Activated CD4-positive, CD25-positive, alpha-beta regulatory T cell treated with anti-CD3 and anti-CD28 coated beads, Interleukin-2, amount 50 U/mL, for 24 hours (primary cell): ENCODE measurements around the gene SERINC1.
A peak's percentile ranks its signal among the peaks of the same experiment; 100 is the strongest.
"Not testable (repeated sequence)": the region's sequence is repeated elsewhere in the genome, so short reads cannot be mapped to it uniquely, and the experiment has no call there.

ENCODE experiments used
- ATAC-seq, 2 donors: fragments of 150-1000 bp; cut with Tn5 transposase; one replicate each; pipeline ENCODE4 v1.10.0; 2021; ENCODE audit warnings: mild to moderate bottlenecking in 1 of 2, moderate library complexity in 1 of 2

SERINC1 gene

DNA sequence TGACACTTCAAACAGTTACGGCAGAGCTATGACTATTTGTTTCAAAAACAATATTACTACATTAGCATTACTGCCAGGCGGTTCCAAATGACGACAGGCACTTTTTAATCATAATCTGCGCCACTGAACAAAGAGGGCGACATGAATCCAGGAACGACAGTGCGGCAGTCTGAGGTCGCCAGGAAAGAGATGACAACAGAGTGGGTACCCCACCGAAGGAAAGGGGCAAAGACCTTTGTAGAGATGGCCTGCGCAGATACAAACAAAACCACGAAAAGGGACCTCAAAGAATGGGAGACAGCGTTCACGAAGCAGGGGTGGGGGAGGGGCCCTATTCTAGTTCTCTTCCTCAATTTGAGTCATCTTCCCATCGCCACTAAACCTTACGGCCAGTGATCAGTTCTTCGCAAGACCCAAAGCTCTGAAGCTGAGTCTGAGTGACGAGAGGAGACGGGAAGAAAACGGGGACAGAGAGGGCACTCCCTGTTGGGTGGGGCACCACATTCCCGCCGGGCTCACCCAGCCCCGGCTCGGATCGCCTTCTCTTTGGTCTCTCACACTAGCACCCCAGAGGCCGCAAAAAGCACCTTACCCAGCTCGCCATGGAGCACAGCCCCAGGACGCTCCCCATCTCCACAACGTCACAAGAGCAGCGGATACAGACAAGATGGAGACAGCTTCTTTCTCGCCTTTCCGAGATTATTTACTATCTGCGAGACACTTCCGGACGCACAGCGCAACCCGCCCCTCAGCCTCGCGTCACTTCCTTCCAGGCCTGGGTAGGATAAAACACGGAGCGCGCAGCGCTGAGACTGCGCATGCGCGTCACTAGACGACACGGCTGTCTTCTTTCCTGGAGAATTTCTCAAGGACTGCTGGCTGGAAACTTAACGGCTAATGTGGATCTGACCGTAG lies at the start of gene SERINC1:
TSS of gene SERINC1 (minus strand) at position 701 of the 915 bp plus-strand sequence. CDS start at position 631, 70 bp downstream.
- peak; percentile 95 to 97 for ATAC-seq

DNA sequence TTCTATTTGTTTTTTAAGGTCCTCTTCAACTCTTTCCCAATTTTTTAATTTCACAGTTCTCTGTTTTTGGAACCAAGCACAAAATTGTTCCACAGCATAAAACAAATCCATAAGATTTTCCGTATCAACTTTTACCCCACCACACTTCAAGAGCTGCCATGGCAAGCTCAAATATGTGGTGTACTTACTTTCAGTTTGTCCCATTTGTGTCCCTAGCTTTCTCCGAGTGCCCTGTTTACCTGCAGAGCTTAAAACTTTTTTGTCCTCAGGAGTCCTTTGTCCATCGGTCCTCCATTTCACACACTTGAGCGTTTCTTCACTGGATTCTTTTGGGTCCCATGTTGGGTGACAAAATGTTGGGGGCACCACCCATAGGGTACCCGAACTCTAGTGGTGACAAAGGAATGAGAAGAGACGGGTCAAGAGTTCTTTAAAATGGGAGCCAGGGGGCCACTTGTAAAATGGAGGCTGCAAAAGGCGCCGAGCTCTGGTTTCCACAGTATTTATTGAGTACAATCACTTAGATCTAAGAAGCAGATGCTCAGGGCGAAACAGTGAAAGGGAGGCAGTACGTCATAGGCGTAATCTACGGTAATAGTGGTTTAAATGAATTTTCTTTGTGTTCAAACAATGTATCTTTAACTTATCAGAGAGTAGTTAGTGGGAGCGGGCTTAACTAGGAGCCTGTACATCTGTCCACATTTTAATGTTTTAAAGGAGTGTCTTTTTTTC lies 39.8 kb upstream of the SERINC1 start:
- no peak for ATAC-seq

DNA sequence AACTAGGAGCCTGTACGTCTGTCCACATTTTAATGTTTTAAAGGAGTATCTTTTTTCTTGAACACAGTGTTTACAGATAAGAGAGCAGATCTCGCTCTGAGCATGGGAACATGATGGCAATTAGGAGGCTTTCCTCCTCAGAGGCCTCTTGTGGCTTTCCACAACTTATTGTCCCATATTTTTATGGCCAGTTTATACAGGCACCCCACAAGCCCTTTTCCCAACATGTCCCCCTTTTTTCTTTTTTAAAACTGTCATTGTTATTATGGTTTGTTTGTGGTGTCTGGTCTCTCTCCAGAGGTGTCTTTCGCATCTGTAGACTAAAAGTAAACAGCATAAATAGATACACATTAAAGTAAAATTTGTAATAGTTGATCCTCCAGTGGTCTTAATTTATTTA lies 33.6 kb upstream of the SERINC1 start:
- ATAC-seq: not testable (repeated sequence)

DNA sequence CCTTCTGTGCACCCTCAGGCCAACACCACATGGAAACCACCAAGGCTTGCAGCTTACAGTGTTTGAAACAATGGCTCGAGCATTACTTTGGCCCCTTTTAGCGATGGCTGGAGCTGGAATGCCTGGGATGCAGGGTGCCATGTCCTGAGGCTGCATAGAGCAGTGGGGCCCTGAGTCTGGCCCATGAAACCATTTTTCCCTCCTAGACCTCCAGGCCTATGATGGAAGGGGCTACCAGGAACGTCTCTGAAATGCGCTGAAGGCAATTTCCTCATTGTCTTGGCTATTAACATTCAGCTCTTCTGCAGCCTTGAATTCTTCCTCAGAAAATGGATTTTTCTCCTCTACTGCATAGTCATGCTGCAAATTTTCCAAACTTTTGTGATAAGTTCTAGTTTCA lies 29.9 kb upstream of the SERINC1 start:
- ATAC-seq: no peak

DNA sequence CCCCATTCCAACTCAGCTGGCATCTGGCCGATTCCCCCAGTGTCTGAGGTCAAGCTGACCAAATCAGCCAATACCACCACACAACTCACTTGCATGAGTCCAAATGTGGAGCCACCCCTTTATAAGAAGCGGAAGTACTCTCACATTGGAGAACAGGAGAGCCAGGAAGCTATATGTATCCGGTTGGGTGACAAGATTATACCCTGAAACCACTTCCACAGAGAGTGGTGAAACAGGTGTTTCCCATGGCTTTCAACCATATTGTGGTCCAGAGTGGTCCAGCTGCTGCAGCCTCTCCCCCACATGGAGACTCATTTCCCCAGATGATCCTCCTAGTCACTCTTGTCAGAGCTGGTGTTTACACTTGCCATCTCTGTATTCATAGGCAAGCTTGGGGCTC lies 24.0 kb upstream of the SERINC1 start:
- ATAC-seq: peak in 1 of 2 donors; percentile 7

DNA sequence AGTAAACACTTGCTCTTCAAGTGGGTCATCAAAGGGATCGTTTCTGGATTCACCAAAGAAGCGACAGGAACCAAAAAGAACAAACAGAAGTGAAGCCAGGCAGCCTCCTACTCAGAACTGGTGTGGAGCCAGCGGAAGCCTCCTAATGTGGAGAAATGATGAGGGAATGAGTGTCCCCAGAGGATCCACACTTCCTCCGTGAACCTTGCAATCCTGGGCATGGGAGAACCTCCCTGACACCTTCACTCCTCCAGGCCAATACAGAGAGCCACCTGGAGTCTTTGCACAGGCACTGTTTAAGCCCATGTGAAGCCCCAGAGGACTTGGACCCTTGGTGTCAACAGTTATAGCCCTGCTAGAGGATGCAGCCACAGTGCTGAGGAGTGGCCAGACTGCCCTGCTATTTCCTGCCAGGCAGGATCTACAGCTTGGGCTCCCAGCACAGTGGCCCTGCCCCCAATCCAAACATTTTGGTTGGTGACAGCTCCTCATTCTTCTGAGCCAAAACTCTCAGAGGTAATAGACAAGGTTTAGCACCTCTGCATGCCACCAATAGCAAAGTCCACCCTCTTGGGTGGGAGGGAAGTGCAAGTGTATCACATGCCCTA lies 23.2 kb upstream of the SERINC1 start:
- ATAC-seq: no peak

DNA sequence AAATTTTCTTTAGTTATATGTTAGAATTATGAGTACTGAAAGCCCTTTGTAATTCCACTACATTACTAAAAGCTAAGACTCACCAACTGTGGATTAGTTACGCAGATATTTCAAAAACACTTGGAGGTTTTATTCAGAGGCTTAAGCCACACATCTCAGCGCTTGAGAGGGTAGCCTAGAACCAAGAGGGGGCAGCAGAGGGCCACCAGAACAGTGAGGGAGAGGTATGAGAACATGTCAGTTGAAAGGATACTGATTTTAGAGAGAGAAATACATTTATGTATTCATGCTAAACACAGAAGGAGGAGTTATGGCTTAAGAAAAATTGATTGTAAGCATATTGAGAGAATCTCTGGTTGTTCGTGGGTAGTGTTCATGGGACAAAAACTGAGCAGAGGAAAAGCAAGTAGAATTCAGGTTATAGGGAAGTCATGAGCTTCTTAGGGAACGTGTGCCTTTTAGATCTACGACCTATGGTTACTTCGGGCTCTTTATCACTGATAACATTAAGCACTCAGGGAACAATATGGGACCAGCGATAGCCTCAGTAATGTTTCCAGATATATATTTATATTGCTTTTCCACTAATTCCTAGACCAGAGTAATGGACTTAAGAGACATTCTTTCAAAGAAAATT lies 20.4 kb upstream of the SERINC1 start:
- peak; percentile 79 to 89 for ATAC-seq

DNA sequence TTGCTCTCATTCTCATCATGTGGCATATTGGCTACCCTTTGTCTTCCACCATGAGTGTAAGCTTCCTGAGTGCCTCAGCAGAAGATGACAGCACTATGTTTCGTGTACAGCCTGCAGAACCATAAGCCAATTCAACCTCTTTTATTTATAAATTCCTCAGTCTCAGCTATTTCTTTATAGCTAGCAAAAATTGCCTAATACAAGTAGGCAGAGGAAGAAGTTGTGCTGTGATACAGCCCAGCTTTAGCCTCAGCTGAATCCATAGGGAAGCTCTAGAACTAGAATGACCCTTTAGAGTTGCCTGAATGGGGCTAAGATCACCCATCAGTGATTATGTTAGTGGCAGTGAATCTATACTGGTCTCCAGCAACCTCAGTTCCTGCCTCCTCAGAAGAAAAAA lies 19.0 kb upstream of the SERINC1 start:
- ATAC-seq: no peak

DNA sequence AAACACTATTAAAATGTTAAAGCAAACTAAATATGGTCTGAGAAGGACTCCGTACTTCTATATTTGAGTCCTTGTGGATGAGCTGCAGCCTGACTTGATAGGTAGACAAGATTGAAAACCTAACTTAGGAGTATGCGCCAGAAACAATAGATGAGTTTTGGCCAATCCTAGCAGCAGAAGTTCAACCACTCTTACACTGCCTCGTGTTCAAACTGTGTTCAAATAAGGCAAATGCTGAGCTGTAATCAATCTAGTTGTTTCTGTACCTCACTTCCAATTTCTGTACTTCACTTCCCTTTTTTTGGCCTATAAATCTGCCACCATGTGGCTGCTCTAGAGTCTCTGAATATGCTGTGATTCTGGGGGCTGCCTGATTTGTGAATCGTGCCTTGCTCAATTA lies 13.2 kb upstream of the SERINC1 start:
- ATAC-seq: no peak

DNA sequence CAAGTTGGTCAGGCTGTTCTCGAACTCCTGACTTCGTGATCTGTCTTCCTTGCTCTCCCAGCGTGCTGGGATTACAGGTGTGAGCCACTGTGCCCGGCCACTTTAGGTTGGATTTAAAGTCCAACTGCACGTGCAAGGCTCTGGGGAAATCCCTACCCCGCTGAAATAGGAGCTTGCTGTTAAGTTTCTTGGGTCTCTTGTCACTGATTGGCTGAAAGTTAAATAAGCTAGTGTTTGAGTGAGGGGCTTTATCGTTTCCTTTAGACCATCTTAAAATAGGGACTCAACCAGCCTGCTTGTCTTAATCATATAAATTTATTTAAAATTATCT lies 11.1 kb upstream of the SERINC1 start:
- ATAC-seq: no peak

DNA sequence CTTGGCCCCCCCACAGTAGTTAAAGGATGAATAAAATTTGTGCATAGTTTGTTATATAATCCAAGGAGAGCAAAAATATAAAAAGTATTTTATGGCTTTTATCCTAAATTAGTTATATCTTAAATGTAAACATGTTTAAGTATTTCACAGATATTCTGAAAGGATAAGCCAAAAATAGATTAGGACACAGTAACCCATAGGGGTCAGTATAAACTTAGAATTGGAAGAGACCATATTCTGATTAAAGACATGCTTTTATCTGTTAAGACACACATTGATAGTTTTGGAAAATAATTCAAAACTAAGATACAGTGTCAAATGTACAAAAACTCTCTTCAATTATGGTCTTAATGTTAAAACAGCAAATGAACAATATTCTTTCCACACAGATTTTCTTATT lies 4.5 kb upstream of the SERINC1 start:
- ATAC-seq: no peak

DNA sequence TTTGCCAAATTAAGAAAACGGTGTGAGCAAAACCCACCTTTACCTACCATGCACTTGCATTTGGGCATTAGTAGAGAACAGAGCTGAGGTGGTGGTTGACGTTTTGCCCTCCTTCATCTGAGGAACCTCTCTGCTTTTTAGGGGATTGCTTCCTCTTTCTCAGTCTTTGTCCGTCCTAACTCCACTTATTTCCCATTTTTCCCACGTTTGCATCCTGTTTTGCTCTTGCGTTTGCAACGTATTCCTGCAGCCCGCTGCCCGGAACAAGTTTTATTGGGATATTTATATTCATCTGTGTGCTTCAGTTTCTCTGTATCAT lies 374 bp upstream of the SERINC1 start:
- peak; percentile 29 to 33 for ATAC-seq

DNA sequence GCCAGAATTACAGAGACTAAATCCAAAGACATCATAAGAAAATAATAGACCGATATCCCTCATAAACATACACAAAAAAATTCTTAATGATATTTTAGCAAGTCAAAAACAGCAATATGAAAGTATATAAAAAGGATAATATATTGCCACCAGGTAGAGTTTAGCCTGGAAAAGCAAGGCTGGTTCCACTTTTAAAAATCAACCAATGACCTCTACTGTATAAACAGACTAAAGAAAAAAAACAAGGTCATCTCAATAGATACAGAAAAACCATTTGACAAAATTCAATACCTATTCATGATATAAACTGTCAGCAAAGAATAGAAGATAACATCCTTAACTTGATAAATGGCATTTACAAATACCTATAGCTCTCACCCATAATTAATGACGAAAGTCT lies 9.7 kb downstream of the SERINC1 start:
- no peak for ATAC-seq

DNA sequence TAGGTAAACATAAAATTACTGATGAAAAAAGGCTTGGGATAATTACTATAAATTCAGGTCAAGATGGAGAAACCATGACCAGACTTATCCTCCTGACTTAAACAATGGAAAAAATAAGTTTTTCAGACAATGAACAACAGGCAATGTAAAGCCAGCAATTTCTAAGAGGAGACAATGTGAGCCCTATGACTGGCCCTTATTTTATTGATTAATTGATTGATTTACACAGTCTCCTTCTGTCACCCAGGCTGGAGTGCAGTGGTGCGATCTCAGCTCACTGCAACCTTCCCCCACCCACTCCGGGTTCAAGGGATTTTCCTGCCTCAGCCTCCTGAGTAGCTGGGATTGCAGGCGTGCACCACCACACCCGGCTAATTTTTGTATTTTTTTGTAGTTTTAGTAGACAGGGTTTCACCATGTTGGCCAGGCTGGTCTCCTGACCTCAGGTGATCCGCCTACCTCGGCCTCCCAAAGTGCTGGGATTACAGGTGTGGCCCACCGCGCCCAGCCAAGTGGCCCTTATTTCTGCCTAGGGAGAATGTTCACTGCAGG lies 11.7 kb downstream of the SERINC1 start:
- ATAC-seq: not testable (repeated sequence)

DNA sequence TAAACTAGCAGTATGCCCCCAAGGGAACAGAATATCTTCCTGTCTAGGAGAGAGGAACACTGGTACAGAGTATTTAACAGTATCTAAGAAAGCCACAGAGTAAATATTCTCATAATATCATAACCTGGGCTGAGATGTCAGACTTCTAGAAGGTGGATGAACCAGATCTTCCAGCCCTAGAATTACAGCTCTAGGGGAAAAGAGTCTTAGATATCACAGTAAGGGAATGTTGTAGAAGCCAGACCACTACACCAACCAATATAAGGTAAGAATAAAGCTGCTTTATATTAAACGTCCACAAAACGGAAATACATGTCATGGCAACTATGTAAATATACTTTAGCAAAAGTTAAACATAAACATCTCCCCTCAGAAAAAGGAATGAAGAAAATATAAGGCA lies 12.4 kb downstream of the SERINC1 start:
- ATAC-seq: no peak

DNA sequence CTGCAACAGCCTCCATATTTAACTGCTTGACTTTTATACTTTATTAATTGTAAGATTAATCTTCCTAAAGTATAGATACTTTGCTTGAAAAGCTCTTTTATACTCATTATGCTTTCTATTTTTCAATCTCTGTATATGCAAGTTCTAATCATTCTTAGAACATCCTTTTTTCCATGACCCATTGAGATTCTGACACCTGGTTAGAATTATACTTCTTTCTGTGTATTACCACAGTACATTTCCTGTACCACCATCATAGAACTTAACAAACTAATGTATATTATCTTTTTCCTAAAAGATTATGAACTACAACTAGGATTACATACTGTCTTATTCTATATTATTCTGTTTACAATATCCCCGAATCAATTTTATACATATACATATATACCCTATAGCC lies 13.5 kb downstream of the SERINC1 start:
- ATAC-seq: peak; percentile 41 to 59

DNA sequence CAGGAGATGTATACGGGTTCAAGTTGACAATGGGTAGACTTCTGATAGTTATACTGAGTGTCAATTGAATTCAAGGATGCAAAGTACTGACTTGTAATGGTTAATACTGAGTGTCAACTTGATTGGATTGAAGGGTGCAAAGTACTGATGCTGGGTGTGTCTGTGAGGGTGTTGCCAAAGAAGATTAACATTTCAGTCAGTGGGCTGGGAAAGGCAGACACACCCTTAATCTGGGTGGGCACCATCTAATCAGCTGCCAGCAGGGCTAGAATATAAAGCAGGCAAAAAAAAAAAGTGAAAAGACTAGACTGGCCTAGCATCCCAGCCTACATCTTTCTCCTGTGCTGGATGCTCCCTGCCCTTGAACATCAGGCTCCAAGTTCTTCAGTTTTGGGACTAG lies 16.5 kb downstream of the SERINC1 start:
- not testable (repeated sequence) for ATAC-seq

DNA sequence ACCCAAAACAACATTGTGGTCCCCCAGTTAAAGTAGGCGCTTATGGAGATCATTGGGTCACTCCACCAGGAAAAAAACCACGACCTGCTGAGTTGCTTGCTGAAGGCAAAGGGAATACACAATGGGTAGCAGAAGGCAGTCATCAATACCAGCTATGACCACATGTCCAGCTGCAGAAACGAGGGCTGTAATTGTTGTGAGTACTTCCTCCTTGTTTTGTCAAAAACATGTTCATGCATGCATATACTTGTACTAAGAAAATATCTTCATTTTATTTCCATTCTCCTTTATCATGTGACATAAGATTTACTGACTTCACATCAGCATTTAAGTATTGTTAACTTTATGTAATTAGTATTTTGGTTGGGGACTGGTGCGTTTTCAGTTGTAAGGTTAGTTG lies 16.9 kb downstream of the SERINC1 start:
- ATAC-seq: no peak

DNA sequence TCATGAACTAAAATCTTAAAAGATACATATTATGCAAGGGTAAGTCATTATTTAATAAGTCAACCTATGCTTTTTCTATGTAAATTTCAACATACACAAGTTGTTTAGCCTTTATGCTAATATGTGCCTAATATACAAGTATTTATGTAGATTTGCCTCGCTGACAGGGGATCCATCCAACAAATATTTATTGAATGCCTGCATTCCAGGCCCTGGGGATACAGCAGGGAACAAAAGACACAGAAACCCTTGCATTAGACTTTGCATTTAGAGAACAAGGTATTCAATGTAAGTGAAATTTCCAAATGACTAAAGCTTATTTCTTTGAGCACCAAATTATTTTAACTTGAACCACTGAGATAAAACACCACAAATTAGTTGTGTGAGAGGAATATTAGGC lies 19.1 kb downstream of the SERINC1 start:
- ATAC-seq: no peak

DNA sequence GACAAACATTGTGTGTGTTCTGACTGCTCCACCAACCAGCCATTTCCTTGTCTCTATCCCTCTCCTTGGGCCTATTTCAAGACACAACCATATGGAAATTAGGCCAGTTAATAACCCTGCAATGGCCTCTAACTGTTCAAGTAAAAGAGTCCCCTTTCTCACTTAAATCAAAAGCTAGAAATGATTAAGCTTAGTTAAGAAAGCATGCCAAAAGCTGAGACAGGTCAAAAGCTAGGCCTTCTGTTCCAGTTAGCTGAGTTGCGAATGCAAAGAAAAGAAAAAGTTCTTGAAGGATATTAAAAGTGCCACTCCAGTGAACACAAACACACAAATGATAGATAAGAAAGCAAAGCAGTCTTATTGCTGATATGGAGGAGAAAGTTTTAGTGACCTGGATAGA lies 22.5 kb downstream of the SERINC1 start:
- no peak for ATAC-seq

DNA sequence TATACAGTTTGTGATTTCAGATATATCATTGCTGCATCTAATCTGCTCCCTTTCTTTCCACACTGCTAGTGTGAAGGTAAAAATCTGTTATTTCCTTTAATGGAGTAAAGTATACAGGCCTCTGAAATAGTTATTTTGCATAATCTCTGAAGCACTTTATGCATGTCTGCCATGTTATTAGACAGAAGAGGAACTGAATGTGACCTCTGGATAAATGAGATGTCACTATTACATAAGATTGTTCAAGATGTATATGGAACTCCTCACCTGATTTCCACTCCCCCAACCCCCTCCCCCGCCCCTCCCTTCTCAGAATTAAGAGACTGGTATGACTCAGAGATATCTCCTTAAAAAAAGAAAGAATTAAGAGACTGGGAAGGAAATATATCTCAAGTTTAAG lies 26.3 kb downstream of the SERINC1 start:
- no peak for ATAC-seq

DNA sequence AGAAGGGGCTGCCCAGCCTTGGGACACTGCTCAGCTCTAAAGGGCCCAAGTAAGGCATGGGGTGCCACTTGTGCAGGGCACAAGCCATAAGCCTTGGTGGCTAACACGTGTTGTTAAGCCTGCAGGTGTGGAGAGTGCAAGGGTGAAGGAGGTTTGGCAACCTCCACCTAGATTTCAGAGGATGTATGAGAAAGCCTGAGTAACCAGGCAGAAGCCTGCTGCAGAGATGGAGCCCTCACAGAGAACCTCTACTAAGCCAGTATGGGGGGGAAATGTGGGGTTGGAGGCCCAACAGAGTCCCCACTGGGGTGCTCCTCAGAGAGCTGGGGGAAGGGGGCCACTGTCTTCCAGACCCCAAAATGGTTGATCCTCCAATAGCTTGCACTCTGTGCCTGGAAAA lies 32.6 kb downstream of the SERINC1 start:
- ATAC-seq: no peak

DNA sequence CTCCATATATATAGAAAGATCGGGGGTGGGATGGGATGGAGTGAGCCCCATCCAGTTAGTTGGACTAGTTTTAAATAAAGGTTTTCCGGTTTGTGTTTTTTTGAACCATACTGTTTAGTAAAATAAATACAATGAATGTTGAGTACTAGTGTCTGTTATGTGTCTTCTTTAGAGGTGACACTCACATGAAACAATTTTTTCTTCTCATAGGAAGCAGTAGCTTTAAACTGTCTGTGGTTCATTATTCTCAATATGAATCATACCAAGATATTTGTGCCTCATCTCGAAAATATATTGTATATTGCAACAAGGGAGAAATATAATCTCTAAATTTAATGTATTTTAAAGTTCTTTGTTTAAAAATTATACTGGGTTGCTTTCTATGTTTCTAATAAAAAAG lies 38.8 kb downstream of the SERINC1 start:
- peak; percentile 63 to 68 for ATAC-seq
